HG02763 (cell line): ENCODE data around the gene ITGB3.

Source experiments
- ATAC-seq: cut with Tn5 transposase; IDR thresholded peaks from one replicate; pipeline ENCODE4 v1.9.1; 2021; ENCODE audit warnings: mild to moderate bottlenecking, moderate library complexity; ENCODE audit not compliant: unreplicated experiment

Gene ITGB3

GRCh38 chr17:47274319-47275069 is 20.9 kb downstream of the ITGB3 start:
- ATAC-seq: no peak

GRCh38 chr17:47275245-47275984 is 21.8 kb downstream of the ITGB3 start:
- no peak for ATAC-seq

- ATAC-seq: no peak
Measured at GRCh38 chr17:47276444-47276843, 22.8 kb downstream of the ITGB3 start.

- no peak for ATAC-seq
Measured at GRCh38 chr17:47276868-47277267, 23.2 kb downstream of the ITGB3 start.

- no peak for ATAC-seq
Measured at GRCh38 chr17:47277921-47278320, 24.3 kb downstream of the ITGB3 start.

GRCh38 chr17:47278561-47278960 is 24.9 kb downstream of the ITGB3 start:
- no peak for ATAC-seq

- ATAC-seq: peak; percentile 77
Measured at GRCh38 chr17:47279062-47279801, 25.6 kb downstream of the ITGB3 start.

GRCh38 chr17:47280072-47280811 is 26.6 kb downstream of the ITGB3 start:
- ATAC-seq: no peak

- ATAC-seq: no peak
Measured at GRCh38 chr17:47281216-47281615, 27.6 kb downstream of the ITGB3 start.

GRCh38 chr17:47285003-47285402 is 31.4 kb downstream of the ITGB3 start:
- ATAC-seq: no peak

- no peak for ATAC-seq
Measured at GRCh38 chr17:47286198-47286914, 32.7 kb downstream of the ITGB3 start.

- ATAC-seq: no peak
Measured at GRCh38 chr17:47287068-47287467, 33.4 kb downstream of the ITGB3 start.

- no peak for ATAC-seq
Measured at GRCh38 chr17:47287639-47288038, 34.0 kb downstream of the ITGB3 start.

- no peak for ATAC-seq
Measured at GRCh38 chr17:47288531-47289116, 35.0 kb downstream of the ITGB3 start.

GRCh38 chr17:47289302-47289701 is 35.7 kb downstream of the ITGB3 start:
- ATAC-seq: no peak

- no peak for ATAC-seq
Measured at GRCh38 chr17:47290870-47291241, 37.2 kb downstream of the ITGB3 start.

GRCh38 chr17:47291242-47291873 is 37.7 kb downstream of the ITGB3 start:
- ATAC-seq: no peak

- no peak for ATAC-seq
Measured at GRCh38 chr17:47292206-47292605, 38.6 kb downstream of the ITGB3 start.

GRCh38 chr17:47295037-47295873 is 41.6 kb downstream of the ITGB3 start:
- ATAC-seq: no peak
